ENCODE measurements around the gene SBF2.

DNA sequence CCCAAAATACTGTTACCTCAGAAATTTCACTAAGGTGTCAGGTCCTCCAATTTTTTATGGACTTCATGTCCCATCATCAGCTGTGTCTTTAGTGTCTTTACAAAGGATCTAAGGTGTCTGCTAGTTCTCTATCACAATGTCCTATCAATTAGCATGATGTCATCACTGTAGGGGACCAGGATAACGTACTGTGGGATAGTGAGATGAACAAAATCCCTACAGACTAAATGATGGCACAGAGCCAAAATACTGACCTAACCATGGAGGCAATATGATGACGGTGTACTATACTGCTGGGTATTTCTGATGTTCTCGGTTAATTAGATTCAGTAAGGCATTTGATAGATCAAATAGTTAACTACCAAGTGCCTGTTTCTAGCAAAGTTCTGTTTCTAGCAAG is 82.5 kb downstream of the SBF2 start:
- TF ChIP-seq POLR2A (IDR thresholded peaks at IDR 0.05; ENCODE audit: low read depth, low read length) (no peak), TAF1 (IDR thresholded peaks at IDR 0.05; ENCODE audit: borderline replicate concordance, low read depth, low read length) (no peak)

All from GM12892 (cell line).